NCI-H82 (cell line): ENCODE measurements around the gene RNU1-1.
"Not testable (repeated sequence)": the region's sequence is repeated elsewhere in the genome, so short reads cannot be mapped to it uniquely, and the experiment has no call there.

Experiments
- DNase-seq: peaks from one replicate; lab custom pipeline; 2025; lab: John Stamatoyannopoulos, UW

RNU1-1 gene

GRCh38 chr1:16521679-16522078, 7.6 kb upstream of the RNU1-1 start:
- not testable (repeated sequence) for DNase-seq

- no peak for DNase-seq
Measured at GRCh38 chr1:16521288-16521583, 7.2 kb upstream of the RNU1-1 start.

- not testable (repeated sequence) for DNase-seq
Measured at GRCh38 chr1:16520435-16521287, 6.6 kb upstream of the RNU1-1 start.

- DNase-seq = peak; percentile 61
Measured at GRCh38 chr1:16519255-16519951, 5.3 kb upstream of the RNU1-1 start.

- peak; percentile 51 for DNase-seq
Measured at GRCh38 chr1:16518913-16519254, 4.8 kb upstream of the RNU1-1 start.

- DNase-seq = not testable (repeated sequence)
Measured at GRCh38 chr1:16516694-16517410, 2.8 kb upstream of the RNU1-1 start.

GRCh38 chr1:16513412-16514106, 526 bp downstream of the RNU1-1 start:
- DNase-seq = peak; percentile 98

- peak; percentile 60 for DNase-seq
Measured at GRCh38 chr1:16512624-16513411, 1.3 kb downstream of the RNU1-1 start.

GRCh38 chr1:16511926-16512325, 2.2 kb downstream of the RNU1-1 start:
- DNase-seq = not testable (repeated sequence)

GRCh38 chr1:16508861-16509445, 5.1 kb downstream of the RNU1-1 start:
- peak; percentile 100 for DNase-seq

- DNase-seq = peak; percentile 20
Measured at GRCh38 chr1:16506364-16507136, 7.5 kb downstream of the RNU1-1 start.

- not testable (repeated sequence) for DNase-seq
Measured at GRCh38 chr1:16505870-16506269, 8.2 kb downstream of the RNU1-1 start.

GRCh38 chr1:16503494-16503893, 10.6 kb downstream of the RNU1-1 start:
- DNase-seq = no peak

GRCh38 chr1:16501446-16501845, 12.6 kb downstream of the RNU1-1 start:
- not testable (repeated sequence) for DNase-seq

- DNase-seq = not testable (repeated sequence)
Measured at GRCh38 chr1:16500975-16501374, 13.1 kb downstream of the RNU1-1 start.

GRCh38 chr1:16500466-16500865, 13.6 kb downstream of the RNU1-1 start:
- DNase-seq = not testable (repeated sequence)

GRCh38 chr1:16498573-16499413, 15.3 kb downstream of the RNU1-1 start:
- DNase-seq = peak; percentile 96

- DNase-seq = not testable (repeated sequence)
Measured at GRCh38 chr1:16498047-16498446, 16.0 kb downstream of the RNU1-1 start.

GRCh38 chr1:16497474-16497904, 16.6 kb downstream of the RNU1-1 start:
- DNase-seq = peak; percentile 25
